ENCODE measurements around the gene COPS8. TPM values are rescaled to one million over a fixed set of nuclear protein-coding genes. Genes with fewer than 3 reads are reported as not detected.

The COPS8 gene
- total RNA-seq, 4 donors from 2014 or later: 59.0 to 88.3 (median 77.7) TPM

GRCh38 chr2:237137626-237138323, 52.1 kb downstream of the COPS8 start:
- H3K9me3 ChIP-seq: no peaks in the 10 kb centered on the region
- WGBS: 94% methylated on average over 13 of the region's 13 CpGs
- TF ChIP-seq POLR2A (IDR thresholded peaks at IDR 0.05): no peak
- no peak for TF ChIP-seq EP300 (IDR thresholded peaks at IDR 0.05)
- no peak for TF ChIP-seq POLR2AphosphoS5 (IDR thresholded peaks at IDR 0.05)
- no peak for TF ChIP-seq CTCF (IDR thresholded peaks at IDR 0.05)
- no peak overlapping the region for H3K4me3 ChIP-seq
- DNase-seq (ENCODE audit: low spot score in 2 of 2): no peak
- H3K4me1 ChIP-seq: peaks cover 5% of the 10 kb centered on the region
- H3K27me3 ChIP-seq: no peaks in the 10 kb centered on the region
- no peaks in the 10 kb centered on the region for H3K36me3 ChIP-seq
- no peak overlapping the region for H3K27ac ChIP-seq

GRCh38 chr2:237139123-237139675, 53.5 kb downstream of the COPS8 start:
- Histone ChIP-seq H3K4me1 (peaks cover 10% of the 10 kb centered on the region), H3K4me3 (no peak overlapping the region), H3K9me3 (no peaks in the 10 kb centered on the region), H3K36me3 (no peaks in the 10 kb centered on the region), H3K27me3 (no peaks in the 10 kb centered on the region), H3K27ac (no peak overlapping the region)
- no peak for DNase-seq (ENCODE audit: low spot score in 2 of 2)
- WGBS: 93% methylated on average over 14 of the region's 14 CpGs
- TF ChIP-seq EP300 (IDR thresholded peaks at IDR 0.05): no peak
- no peak for TF ChIP-seq POLR2AphosphoS5 (IDR thresholded peaks at IDR 0.05)
- no peak for TF ChIP-seq CTCF (IDR thresholded peaks at IDR 0.05)
- TF ChIP-seq POLR2A (IDR thresholded peaks at IDR 0.05): no peak

- Histone ChIP-seq H3K36me3 (no peaks in the 10 kb centered on the region), H3K4me1 (peaks cover 10% of the 10 kb centered on the region), H3K4me3 (no peak overlapping the region), H3K27ac (no peak overlapping the region), H3K27me3 (no peaks in the 10 kb centered on the region), H3K9me3 (no peaks in the 10 kb centered on the region)
- DNase-seq (ENCODE audit: low spot score in 2 of 2): no peak
- TF ChIP-seq CTCF (IDR thresholded peaks at IDR 0.05) (no peak), POLR2A (IDR thresholded peaks at IDR 0.05) (no peak), EP300 (IDR thresholded peaks at IDR 0.05) (no peak), POLR2AphosphoS5 (IDR thresholded peaks at IDR 0.05) (no peak)
- WGBS: 94% methylated on average over 3 of the region's 4 CpGs
These were observed 55.1 kb downstream of the COPS8 start for GRCh38 chr2:237140689-237141285.

GRCh38 chr2:237141571-237142051, 55.9 kb downstream of the COPS8 start:
- H3K4me3 ChIP-seq: no peak overlapping the region
- H3K9me3 ChIP-seq: peaks cover 2% of the 10 kb centered on the region
- no peaks in the 10 kb centered on the region for H3K27me3 ChIP-seq
- H3K27ac ChIP-seq: no peak overlapping the region
- no peaks in the 10 kb centered on the region for H3K36me3 ChIP-seq
- DNase-seq (ENCODE audit: low spot score in 2 of 2): no peak
- TF ChIP-seq CTCF (IDR thresholded peaks at IDR 0.05) (no peak), EP300 (IDR thresholded peaks at IDR 0.05) (no peak), POLR2A (IDR thresholded peaks at IDR 0.05) (no peak), POLR2AphosphoS5 (IDR thresholded peaks at IDR 0.05) (no peak)
- H3K4me1 ChIP-seq: peaks cover 10% of the 10 kb centered on the region
- WGBS: 81% methylated on average over 4 of the region's 4 CpGs

GRCh38 chr2:237143118-237143517, 57.4 kb downstream of the COPS8 start:
- Histone ChIP-seq H3K4me3 (no peak overlapping the region), H3K27me3 (no peaks in the 10 kb centered on the region), H3K36me3 (no peaks in the 10 kb centered on the region), H3K4me1 (peaks cover 10% of the 10 kb centered on the region), H3K9me3 (peaks cover 13% of the 10 kb centered on the region), H3K27ac (peak overlapping the region; percentile 71)
- TF ChIP-seq EP300 (IDR thresholded peaks at IDR 0.05): no peak
- no peak for DNase-seq (ENCODE audit: low spot score in 2 of 2)
- 83% methylated on average over 2 of the region's 2 CpGs for WGBS
